Transverse colon (tissue), 4 donors: ENCODE measurements around the gene RAB11FIP3. TPM values are rescaled to one million over a fixed set of nuclear protein-coding genes. Genes with fewer than 3 reads are reported as not detected.

Source experiments
- DNase-seq: peaks from one replicate; pipeline ENCODE4 v3.0.0-alpha.2; 2019
- H3K27ac ChIP-seq, 4 donors: fragments of 200-600 bp; sonication (generic); 2 replicates each; pipeline ENCODE4 v1.5.1; 2016 to 2018; ENCODE audit warnings: inconsistent platforms in 4 of 4
- H3K27me3 ChIP-seq: fragments of 200-600 bp; sonication (generic); 2 replicates; pipeline ENCODE4 v1.5.1; 2017; ENCODE audit warnings: inconsistent platforms
- H3K36me3 ChIP-seq, 4 donors: fragments of 200-600 bp; sonication (generic); 2 replicates each; pipeline ENCODE4 v1.5.1; 2017 to 2019; ENCODE audit warnings: inconsistent platforms in 4 of 4
- H3K4me1 ChIP-seq, 4 donors: fragments of 200-600 bp; sonication (generic); 2 replicates each; pipeline ENCODE4 v1.5.1; 2017 to 2020; ENCODE audit warnings: inconsistent platforms in 4 of 4
- H3K4me3 ChIP-seq, 4 donors: fragments of 200-600 bp; sonication (generic); 1 replicate in 1 of 4; 2 replicates in 3 of 4; pipeline versions ENCODE4 v1.5.1 to v1.6.1; 2017 to 2019; ENCODE audit warnings: inconsistent platforms in 4 of 4
- H3K9me3 ChIP-seq, 2 donors: fragments of 200-600 bp; sonication (generic); 2 replicates each; pipeline ENCODE4 v1.5.1; 2017 to 2019; ENCODE audit warnings: inconsistent platforms in 2 of 2
- CTCF ChIP-seq, 5 experiments: fragments of 200-600 bp in 3 of 5; fragments of 450-650 bp in 2 of 5; sonication (generic) in 3 of 5; IDR thresholded peaks; 1 replicate in 2 of 5; 2 replicates in 3 of 5; pipeline ENCODE4 v1.5.1; 2016 to 2017; ENCODE audit warnings: antibody characterized with exemption in 5 of 5, inconsistent platforms in 3 of 5, mild to moderate bottlenecking in 2 of 5, moderate library complexity in 1 of 5
- EP300 ChIP-seq: sonication (generic); formaldehyde crosslinking; IDR thresholded peaks from one replicate; pipeline ENCODE4 v1.6.1; 2017; ENCODE audit warnings: antibody characterized with exemption, low read depth
- POLR2A ChIP-seq: fragments of 450-650 bp; IDR thresholded peaks from one replicate; pipeline ENCODE4 v1.6.1; 2016; ENCODE audit warnings: antibody characterized with exemption, mild to moderate bottlenecking, moderate library complexity
- POLR2AphosphoS5 ChIP-seq, 3 donors: sonication (generic); formaldehyde crosslinking; IDR thresholded peaks; one replicate each; pipeline ENCODE4 v1.6.1; 2016; ENCODE audit warnings: antibody characterized with exemption in 3 of 3
- WGBS, 2 donors: methylation state at CpG; one replicate each; pipeline ENCODE4 v1.1.5; 2018; ENCODE audit warnings: low coverage in 1 of 2; 5-methylcytosine and 5-hydroxymethylcytosine counted together
- in situ Hi-C, 4 donors: fragments of 200-750 bp; cut with MboI; loops; one replicate each; pipeline versions ENCODE4 v1.15.0 to v1.15.1; 2017; ENCODE audit warnings: low sequenced_read_pairs in 3 of 4, low pct_ligation_motif_present in 1 of 4, low pct_unique_long_range_greater_than_20kb in 1 of 4
- intact Hi-C: fragments of 100-400 bp; cut with DNase I; formaldehyde crosslinking; loops from one replicate; pipeline ENCODE4 v1.15.1; 2023; ENCODE audit warnings: low total_unique reads
- total RNA-seq, 4 donors: library from RNA; depleted of rRNA; stranded (reverse); fragments of >200 nt; gene quantifications; one replicate each; pipeline ENCODE4 v1.1.0, GENCODE V29; 2016

Gene RAB11FIP3
- total RNA-seq, 4 donors from 2014 or later, result 21.6 to 56.5 (median 42.2) TPM

GRCh38 chr16:520847-521246 lies 95.4 kb downstream of the RAB11FIP3 start:
- in situ Hi-C loops, result loop anchor here in 1 of 4 donors (25.0 kb wide), 1 partner anchor 91 kb away; no protein-coding TSS in a partner anchor
- intact Hi-C loops, result no loop called here
- H3K36me3 ChIP-seq, result no peaks in the 10 kb centered on the region
- TF ChIP-seq EP300 (no peak), CTCF (IDR thresholded peaks at IDR 0.05) (no peak)
- no peaks in the 10 kb centered on the region for H3K27me3 ChIP-seq
- DNase-seq, result no peak
- 95 to 100% methylated on average over 2 to 13 of the region's 13 CpGs for WGBS, 2 donors
- no peak overlapping the region for H3K4me3 ChIP-seq
- no peaks in the 10 kb centered on the region for H3K9me3 ChIP-seq
- H3K27ac ChIP-seq, result no peak overlapping the region
- peaks cover 12 to 28% (median 18%) of the 10 kb centered on the region in 4 donors for H3K4me1 ChIP-seq

- H3K9me3 ChIP-seq, result no peaks in the 10 kb centered on the region
- H3K27me3 ChIP-seq, result no peaks in the 10 kb centered on the region
- H3K4me3 ChIP-seq, result no peak overlapping the region
- peaks cover 18 to 35% (median 25%) of the 10 kb centered on the region in 4 donors for H3K4me1 ChIP-seq
- WGBS, 2 donors, result 58 to 60% methylated on average over 1 to 28 of the region's 34 CpGs
- peak overlapping the region in 1 of 4 donors; percentile 52 for H3K27ac ChIP-seq
- peak; percentile 84 for DNase-seq
- H3K36me3 ChIP-seq, result no peaks in the 10 kb centered on the region
- intact Hi-C loops (no loop called here), in situ Hi-C loops (loop anchor here in 1 of 4 donors (25.0 kb wide), 1 partner anchor 91 kb away; no protein-coding TSS in a partner anchor)
- TF ChIP-seq EP300 (no peak), CTCF (IDR thresholded peaks at IDR 0.05) (peak; percentile 29 to 75 (median 53)), POLR2AphosphoS5 (IDR thresholded peaks at IDR 0.05) (peak in 2 of 3 donors; percentile 14 to 36)
These were observed 96.1 kb downstream of the RAB11FIP3 start for GRCh38 chr16:521381-522210.

GRCh38 chr16:522320-523096 lies 97.1 kb downstream of the RAB11FIP3 start:
- in situ Hi-C loops, result loop anchor here in 1 of 4 donors (25.0 kb wide), 1 partner anchor 90 kb away; no protein-coding TSS in a partner anchor

More at GRCh38 chr16:522320-523096, 97.1 kb downstream of the RAB11FIP3 start:
- H3K9me3 ChIP-seq, result no peaks in the 10 kb centered on the region
- H3K4me3 ChIP-seq, result no peak overlapping the region
- DNase-seq, result no peak
- H3K36me3 ChIP-seq, result no peaks in the 10 kb centered on the region
- H3K27ac ChIP-seq, result no peak overlapping the region
- no peaks in the 10 kb centered on the region for H3K27me3 ChIP-seq
- WGBS, 2 donors, result 61% methylated on average over 22 of the region's 23 CpGs; no CpG with 5 or more reads in 1 of the 2 donors
- H3K4me1 ChIP-seq, result peaks cover 18 to 38% (median 27%) of the 10 kb centered on the region in 4 donors
- intact Hi-C loops, result no loop called here
- TF ChIP-seq POLR2A, result no peak
- no peak for TF ChIP-seq EP300
- TF ChIP-seq POLR2AphosphoS5 (IDR thresholded peaks at IDR 0.05), result no peak
- no peak for TF ChIP-seq CTCF (IDR thresholded peaks at IDR 0.05)
